MM.1S (cell line): ENCODE measurements around the gene ACAA2.

ENCODE experiments used
- DNase-seq: peaks from one replicate; pipeline ENCODE4 v3.0.0-alpha.2; 2015
- H2AFZ ChIP-seq: fragments of 300-600 bp; sonication (generic); 2 replicates; pipeline ENCODE4 v1.6.0; 2016; ENCODE audit warnings: antibody characterized with exemption, low read length
- H3F3A ChIP-seq: fragments of 300-600 bp; sonication (generic); 2 replicates; pipeline ENCODE4 v1.6.1; 2016; ENCODE audit warnings: mild to moderate bottlenecking, antibody characterized with exemption, low read length, moderate library complexity, mixed read lengths; ENCODE audit not compliant: insufficient read depth
- H3K27ac ChIP-seq: fragments of 300-600 bp; sonication (generic); 2 replicates; pipeline ENCODE4 v1.5.1; 2016; ENCODE audit warnings: mild to moderate bottlenecking, low read length
- H3K27me3 ChIP-seq: fragments of 300-600 bp; sonication (generic); replicated peaks from 2 replicates; pipeline ENCODE4 v1.6.0; 2016; ENCODE audit warnings: low read length; ENCODE audit not compliant: insufficient read depth
- H3K36me3 ChIP-seq: fragments of 300-600 bp; sonication (generic); replicated peaks from 2 replicates; pipeline ENCODE4 v1.6.1; 2016; ENCODE audit warnings: mild to moderate bottlenecking, low read length, mixed read lengths; ENCODE audit not compliant: insufficient read depth
- H3K4me1 ChIP-seq: fragments of 300-600 bp; sonication (generic); 2 replicates; pipeline ENCODE4 v1.6.1; 2016; ENCODE audit warnings: low read length, mixed read lengths
- H3K4me2 ChIP-seq: fragments of 300-600 bp; sonication (generic); 2 replicates; pipeline ENCODE4 v1.6.0; 2016; ENCODE audit warnings: low read depth, low read length
- H3K4me3 ChIP-seq: fragments of 300-600 bp; sonication (generic); 2 replicates; pipeline ENCODE4 v1.5.1; 2016; ENCODE audit warnings: low read length, mixed read lengths
- H3K79me2 ChIP-seq: fragments of 300-600 bp; sonication (generic); 2 replicates; pipeline ENCODE4 v1.6.1; 2016; ENCODE audit warnings: mixed run types, low read length, mixed read lengths
- H3K9ac ChIP-seq: fragments of 300-600 bp; sonication (generic); 2 replicates; pipeline ENCODE4 v1.6.1; 2016; ENCODE audit warnings: low read length, mixed read lengths
- H3K9me2 ChIP-seq: fragments of 300-600 bp; sonication (generic); replicated peaks from 2 replicates; pipeline ENCODE4 v1.6.1; 2016; ENCODE audit warnings: mild to moderate bottlenecking, low read length, mixed read lengths; ENCODE audit not compliant: insufficient read depth
- H3K9me3 ChIP-seq: fragments of 300-600 bp; sonication (generic); replicated peaks from 2 replicates; pipeline ENCODE4 v1.6.1; 2016; ENCODE audit warnings: mild to moderate bottlenecking, low read length, mixed read lengths; ENCODE audit not compliant: insufficient read depth
- H4K20me1 ChIP-seq: fragments of 300-600 bp; sonication (generic); 2 replicates; pipeline ENCODE4 v1.6.1; 2016; ENCODE audit warnings: mild to moderate bottlenecking, low read length, moderate library complexity, mixed read lengths; ENCODE audit not compliant: insufficient read depth
- EZH2 ChIP-seq: fragments of 300-600 bp; sonication (generic); optimal IDR thresholded peaks from 2 replicates; pipeline ENCODE3; 2017; ENCODE audit warnings: low read depth, mild to moderate bottlenecking, antibody characterized with exemption, low read length, mixed read lengths
- EZH2phosphoT487 ChIP-seq: fragments of 300-600 bp; sonication (generic); IDR thresholded peaks from 2 replicates; pipeline ENCODE4 v1.6.1; 2018; ENCODE audit warnings: antibody characterized with exemption, low read length
- TF ChIP-seq, protein P1 (sequence below): fragments of 300-600 bp; sonication (generic); IDR thresholded peaks from 2 replicates; pipeline ENCODE4 v1.5.1; 2016; ENCODE audit warnings: antibody characterized with exemption, low read length, mixed read lengths

ACAA2 gene

GRCh38 chr18:49857708-49858107 is 44.4 kb upstream of the ACAA2 start:
- Histone ChIP-seq H3K9ac (no peak overlapping the region), H3K9me2 (no peaks in the 10 kb centered on the region), H3K9me3 (no peaks in the 10 kb centered on the region), H3K79me2 (no peaks in the 10 kb centered on the region), H3K36me3 (no peaks in the 10 kb centered on the region), H4K20me1 (no peaks in the 10 kb centered on the region), H3K4me1 (no peaks in the 10 kb centered on the region), H3F3A (no peaks in the 10 kb centered on the region), H3K4me2 (no peak overlapping the region), H2AFZ (no peak overlapping the region), H3K27me3 (no peaks in the 10 kb centered on the region), H3K27ac (no peak overlapping the region), H3K4me3 (no peak overlapping the region)
- DNase-seq: no peak
- TF ChIP-seq, protein P1, sequence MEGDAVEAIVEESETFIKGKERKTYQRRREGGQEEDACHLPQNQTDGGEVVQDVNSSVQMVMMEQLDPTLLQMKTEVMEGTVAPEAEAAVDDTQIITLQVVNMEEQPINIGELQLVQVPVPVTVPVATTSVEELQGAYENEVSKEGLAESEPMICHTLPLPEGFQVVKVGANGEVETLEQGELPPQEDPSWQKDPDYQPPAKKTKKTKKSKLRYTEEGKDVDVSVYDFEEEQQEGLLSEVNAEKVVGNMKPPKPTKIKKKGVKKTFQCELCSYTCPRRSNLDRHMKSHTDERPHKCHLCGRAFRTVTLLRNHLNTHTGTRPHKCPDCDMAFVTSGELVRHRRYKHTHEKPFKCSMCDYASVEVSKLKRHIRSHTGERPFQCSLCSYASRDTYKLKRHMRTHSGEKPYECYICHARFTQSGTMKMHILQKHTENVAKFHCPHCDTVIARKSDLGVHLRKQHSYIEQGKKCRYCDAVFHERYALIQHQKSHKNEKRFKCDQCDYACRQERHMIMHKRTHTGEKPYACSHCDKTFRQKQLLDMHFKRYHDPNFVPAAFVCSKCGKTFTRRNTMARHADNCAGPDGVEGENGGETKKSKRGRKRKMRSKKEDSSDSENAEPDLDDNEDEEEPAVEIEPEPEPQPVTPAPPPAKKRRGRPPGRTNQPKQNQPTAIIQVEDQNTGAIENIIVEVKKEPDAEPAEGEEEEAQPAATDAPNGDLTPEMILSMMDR: no peak
- no peak for TF ChIP-seq EZH2phosphoT487
- TF ChIP-seq EZH2: no peak

- no peaks in the 10 kb centered on the region for H3K36me3 ChIP-seq
- no peaks in the 10 kb centered on the region for H3K4me1 ChIP-seq
- no peaks in the 10 kb centered on the region for H3K9me3 ChIP-seq
- no peaks in the 10 kb centered on the region for H3F3A ChIP-seq
- TF ChIP-seq EZH2: no peak
- H3K9me2 ChIP-seq: no peaks in the 10 kb centered on the region
- H3K27ac ChIP-seq: no peak overlapping the region
- H3K4me3 ChIP-seq: no peak overlapping the region
- no peak overlapping the region for H2AFZ ChIP-seq
- no peak for DNase-seq
- H3K4me2 ChIP-seq: no peak overlapping the region
- no peaks in the 10 kb centered on the region for H4K20me1 ChIP-seq
- no peaks in the 10 kb centered on the region for H3K79me2 ChIP-seq
- H3K9ac ChIP-seq: no peak overlapping the region
- no peaks in the 10 kb centered on the region for H3K27me3 ChIP-seq
These were observed 43.2 kb upstream of the ACAA2 start for GRCh38 chr18:49856496-49856895.

DNA sequence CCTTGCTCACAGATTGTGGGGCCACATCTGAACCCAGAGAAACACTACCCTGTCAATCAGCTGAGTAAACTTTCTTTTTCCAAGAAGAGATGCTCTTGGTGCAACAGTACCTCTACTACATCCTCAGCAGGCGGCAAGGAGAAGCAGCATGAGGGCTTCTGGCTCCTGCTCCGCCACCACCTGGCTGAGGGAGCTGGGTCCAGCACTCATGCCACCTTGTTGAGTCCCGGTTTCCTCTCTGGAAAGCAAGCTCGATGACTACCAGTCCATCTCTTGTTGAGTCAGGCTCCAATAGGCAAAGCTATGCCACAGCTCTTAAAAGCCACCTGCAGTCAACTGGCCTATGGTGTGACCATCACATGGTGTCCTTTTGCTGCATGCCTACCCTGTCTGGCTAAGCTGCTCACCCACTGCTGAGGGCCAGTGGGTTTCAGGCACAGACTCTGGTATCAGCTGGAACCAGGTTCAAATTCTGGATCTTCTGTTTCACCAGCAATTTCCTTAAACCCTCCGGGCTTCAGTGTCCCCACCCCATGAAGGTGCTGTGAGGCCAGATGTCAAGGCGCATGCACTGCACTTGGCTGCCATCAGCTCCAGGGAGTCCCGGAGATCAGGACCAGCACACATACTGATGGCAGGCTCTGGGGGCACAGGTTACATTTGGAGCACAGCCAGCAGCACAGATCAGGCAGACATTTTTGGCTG is 42.5 kb upstream of the ACAA2 start:
- Histone ChIP-seq H3K4me1 (no peaks in the 10 kb centered on the region), H2AFZ (no peak overlapping the region), H3K36me3 (no peaks in the 10 kb centered on the region), H3K9me3 (no peaks in the 10 kb centered on the region), H3K27me3 (no peaks in the 10 kb centered on the region), H3K4me2 (no peak overlapping the region), H3K27ac (no peak overlapping the region), H3K9ac (no peak overlapping the region), H4K20me1 (no peaks in the 10 kb centered on the region), H3K79me2 (no peaks in the 10 kb centered on the region), H3K4me3 (no peak overlapping the region), H3F3A (no peaks in the 10 kb centered on the region), H3K9me2 (no peaks in the 10 kb centered on the region)
- TF ChIP-seq, protein P1: no peak
- no peak for TF ChIP-seq EZH2phosphoT487
- DNase-seq: no peak

DNA sequence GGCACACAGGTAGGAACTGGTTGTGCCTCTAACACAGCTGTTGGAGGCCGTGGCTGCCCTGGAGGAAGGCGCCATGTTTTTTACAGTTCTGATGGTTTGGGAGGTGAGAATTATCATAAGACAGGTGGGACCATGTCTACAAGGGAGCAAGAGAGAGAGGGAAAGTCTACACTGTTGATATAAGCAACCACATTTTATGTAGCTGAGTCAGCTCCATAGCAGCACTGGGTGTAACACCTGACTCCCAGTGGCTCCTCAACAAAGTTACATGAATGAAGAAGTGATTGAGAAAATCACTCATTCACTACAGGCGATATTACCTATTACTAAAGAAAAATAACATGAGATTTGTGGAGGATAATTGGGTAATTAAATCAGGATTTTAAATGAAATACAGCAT is 41.3 kb upstream of the ACAA2 start:
- H3F3A ChIP-seq: no peaks in the 10 kb centered on the region
- no peak overlapping the region for H2AFZ ChIP-seq
- H3K4me3 ChIP-seq: no peak overlapping the region
- DNase-seq: no peak
- H3K36me3 ChIP-seq: no peaks in the 10 kb centered on the region
- no peak overlapping the region for H3K4me2 ChIP-seq
- no peak for TF ChIP-seq EZH2phosphoT487
- no peaks in the 10 kb centered on the region for H4K20me1 ChIP-seq
- H3K4me1 ChIP-seq: no peaks in the 10 kb centered on the region
- H3K27me3 ChIP-seq: no peaks in the 10 kb centered on the region
- no peaks in the 10 kb centered on the region for H3K9me3 ChIP-seq
- no peak overlapping the region for H3K9ac ChIP-seq
- H3K79me2 ChIP-seq: no peaks in the 10 kb centered on the region
- no peaks in the 10 kb centered on the region for H3K9me2 ChIP-seq
- H3K27ac ChIP-seq: no peak overlapping the region
